Bone marrow (tissue), 2 donors: ENCODE data around the gene ZNF513.
"Not testable (repeated sequence)": the region's sequence is repeated elsewhere in the genome, so short reads cannot be mapped to it uniquely, and the experiment has no call there.

Source experiments
- DNase-seq, 2 donors: peaks; one replicate each; lab custom pipeline; 2025; lab: John Stamatoyannopoulos, UW

The ZNF513 gene

DNA sequence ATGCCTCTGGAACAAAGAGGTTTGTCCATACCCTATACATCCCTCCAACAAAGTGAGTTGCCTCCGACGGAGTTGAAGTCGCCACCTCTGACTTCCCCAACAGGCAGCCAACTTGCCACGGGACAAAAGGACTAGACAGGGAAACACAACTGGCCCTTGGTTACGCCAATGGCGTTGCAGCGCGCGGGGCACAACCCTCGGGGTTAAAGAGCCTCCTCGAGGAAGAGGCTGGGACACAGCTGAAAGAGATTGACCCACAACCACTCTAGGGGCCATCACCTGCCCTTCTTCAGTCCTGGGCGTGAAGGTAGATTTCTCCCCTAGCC, 24.5 kb downstream of the ZNF513 start:
- peak; percentile 56 to 89 for DNase-seq

- DNase-seq, result no peak
These were observed 26.0 kb downstream of the ZNF513 start for GRCh38 chr2:27354597-27354927.

DNA sequence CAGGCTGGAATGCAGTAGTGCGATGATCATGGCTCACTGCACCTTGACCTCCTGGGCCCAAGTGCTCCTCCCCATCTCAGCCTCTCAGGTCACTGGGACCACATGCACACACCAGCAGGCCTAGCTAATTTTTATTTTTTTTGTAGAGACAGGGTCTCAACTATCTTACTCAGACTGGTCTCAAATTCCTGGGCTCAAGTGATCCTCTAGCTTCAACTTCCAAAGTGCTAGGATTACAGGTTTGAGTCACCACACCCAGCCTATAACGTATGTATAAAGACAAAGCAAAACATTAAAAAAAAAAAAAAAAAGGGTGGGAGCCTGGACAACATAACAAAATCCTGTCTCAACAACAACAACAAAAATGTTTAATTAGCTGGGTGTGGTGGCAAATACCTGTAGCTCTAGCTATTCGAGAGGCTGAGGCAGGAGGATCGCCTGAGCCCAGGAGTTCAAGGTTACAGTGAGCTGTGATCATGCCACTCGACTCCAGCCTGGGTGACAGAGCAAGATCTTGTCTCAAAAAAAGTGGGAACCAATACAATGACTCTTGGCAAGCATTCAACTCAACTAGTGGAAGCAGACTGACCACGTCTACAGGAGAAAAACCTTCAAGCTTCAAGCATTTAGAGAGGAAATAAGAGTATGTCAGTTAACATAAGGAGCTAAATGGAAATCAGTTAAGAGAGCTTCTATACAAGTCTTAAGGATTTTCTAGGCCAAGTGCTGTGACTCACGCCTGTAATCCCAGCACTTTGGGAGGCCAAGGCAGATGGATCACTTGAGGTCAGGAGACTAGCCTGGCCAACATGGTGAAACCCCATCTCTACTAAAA, 26.6 kb downstream of the ZNF513 start:
- DNase-seq, result no peak

- not testable (repeated sequence) for DNase-seq
These were observed 27.2 kb downstream of the ZNF513 start for GRCh38 chr2:27353386-27353761.

DNA sequence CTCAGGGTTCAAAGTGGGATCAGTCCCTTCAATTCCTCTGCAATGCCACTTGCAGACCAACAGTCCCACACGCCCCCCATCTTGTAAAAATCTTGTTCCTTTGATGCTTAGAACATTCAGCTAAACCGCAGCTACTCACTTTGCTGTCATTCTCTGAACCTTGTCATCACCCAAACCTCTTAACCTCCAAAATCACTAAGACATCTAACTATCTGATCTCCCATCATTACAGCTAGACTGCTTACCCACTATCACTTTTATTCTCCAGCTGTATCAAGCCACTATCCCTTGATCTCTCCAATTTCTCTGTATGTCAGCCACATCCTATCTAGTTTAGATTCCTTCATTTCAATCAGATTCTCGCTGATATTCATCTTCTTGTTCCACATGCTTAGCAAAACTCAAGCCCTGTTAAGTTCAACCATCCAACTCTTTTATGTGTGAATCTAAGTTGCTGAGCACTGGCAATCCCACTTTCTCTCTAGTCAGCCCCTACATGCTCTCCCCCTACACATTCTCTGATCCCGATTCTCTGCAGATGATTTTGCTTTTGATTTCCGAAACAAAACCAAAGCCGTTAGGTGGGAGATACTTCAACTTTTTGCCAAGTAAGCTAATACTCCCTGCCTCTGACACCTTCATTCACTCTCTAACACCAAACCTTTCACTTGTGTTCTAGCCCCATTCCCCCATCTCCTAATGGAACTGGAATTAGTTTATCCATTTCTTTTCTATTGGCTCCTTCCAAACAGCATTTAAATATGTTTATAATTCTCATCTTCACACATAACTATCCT, 28.5 kb downstream of the ZNF513 start:
- DNase-seq, result no peak

- DNase-seq, result no peak
These were observed 30.3 kb downstream of the ZNF513 start for GRCh38 chr2:27350106-27350693.

DNA sequence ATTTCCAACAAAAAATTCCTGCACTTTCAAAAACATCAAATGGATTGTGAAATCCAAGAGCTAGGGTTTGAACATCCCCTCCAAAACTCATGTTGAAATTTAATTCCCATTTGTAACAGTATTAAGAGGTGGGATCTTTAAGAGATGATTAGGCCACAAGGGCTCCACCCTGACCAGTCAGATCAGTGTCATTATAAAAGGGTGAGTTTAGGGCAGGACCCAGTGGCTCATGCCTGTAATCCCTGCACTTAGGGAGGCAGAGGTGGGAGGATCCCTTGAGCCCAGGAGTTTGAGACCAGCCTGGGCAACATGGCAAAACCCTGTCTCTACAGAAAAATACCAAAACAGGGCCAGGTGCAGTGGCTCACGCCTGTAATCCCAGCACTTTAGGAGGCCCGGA, 32.9 kb downstream of the ZNF513 start:
- DNase-seq, result no peak

DNA sequence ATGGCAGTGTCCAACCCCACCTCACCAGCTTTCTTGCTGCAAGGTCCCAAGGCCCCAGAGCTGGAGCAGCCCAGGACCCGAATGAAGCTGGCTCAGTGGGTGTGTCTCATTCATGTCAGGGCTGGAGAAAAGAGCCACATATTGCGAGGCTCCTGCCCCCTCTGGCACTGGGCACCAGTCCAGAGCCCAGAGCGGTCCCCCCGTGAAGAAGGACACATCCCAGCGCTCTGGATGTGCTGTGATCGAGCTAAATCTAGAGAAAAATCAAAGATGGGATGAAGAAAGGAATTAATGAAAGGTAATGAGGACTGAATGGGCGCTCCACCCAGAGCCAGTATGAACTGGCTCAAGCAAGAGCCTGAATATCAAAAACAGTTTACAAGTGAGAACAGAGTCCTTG, 44.4 kb downstream of the ZNF513 start:
- no peak for DNase-seq

- DNase-seq, result no peak
These were observed 45.2 kb downstream of the ZNF513 start for GRCh38 chr2:27335311-27335710.
